ENCODE measurements around the gene PRICKLE4. TPM values are rescaled to one million over a fixed set of nuclear protein-coding genes. Genes with fewer than 3 reads are reported as not detected.
"Not testable (repeated sequence)": the region's sequence is repeated elsewhere in the genome, so short reads cannot be mapped to it uniquely, and the experiment has no call there.

The PRICKLE4 gene
- total and polyA plus RNA-seq, 2 experiments from 2014 or later, result 0.48 to 0.66 TPM

DNA sequence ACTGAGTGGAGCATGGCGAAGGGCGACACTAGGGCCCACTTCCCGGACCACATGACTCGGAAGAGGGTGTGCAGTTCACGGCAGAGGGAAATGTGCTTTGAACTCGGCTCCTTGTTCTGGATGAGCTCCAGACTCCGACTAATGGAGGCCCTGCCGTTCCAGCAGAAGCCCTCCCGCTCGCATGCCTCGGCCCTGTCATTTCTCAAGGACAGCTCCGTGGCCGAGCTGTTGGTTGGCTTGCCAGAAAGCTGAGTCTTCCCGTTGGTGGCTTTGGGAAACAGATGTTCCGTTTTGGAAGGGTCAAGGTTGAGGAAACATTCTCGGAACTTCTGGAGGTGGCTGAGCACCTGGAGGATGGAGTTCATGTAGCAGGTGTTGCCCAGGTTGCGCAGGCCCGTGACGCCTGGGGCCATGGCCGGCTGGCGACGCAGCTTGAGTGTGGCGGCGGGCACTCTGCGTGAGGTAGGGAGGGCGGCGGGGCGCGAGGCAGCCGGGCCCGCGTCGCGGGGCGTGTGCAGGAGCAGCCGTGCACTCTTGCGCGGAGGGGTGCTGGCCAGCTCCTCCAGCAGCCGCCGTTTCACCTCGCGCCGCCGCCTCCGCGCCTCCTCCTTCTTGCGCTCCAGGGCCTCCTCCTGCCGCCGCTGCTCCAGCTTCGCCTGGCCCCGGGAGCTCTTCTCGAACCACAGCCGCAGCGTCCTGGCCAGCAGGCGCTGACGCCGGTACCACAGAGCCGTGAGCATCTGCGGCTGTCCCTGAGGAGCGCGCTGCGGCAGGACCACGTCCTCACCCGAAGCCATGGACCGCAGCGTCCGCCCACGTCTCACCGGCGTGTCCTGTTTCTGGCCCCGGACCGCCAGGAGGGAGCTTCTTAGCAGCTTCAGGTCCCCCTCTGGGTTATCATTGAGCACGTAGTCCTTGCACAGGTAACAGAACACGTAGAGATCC, 25.5 kb downstream of the PRICKLE4 start (continued):
- TF ChIP-seq STAT1 (IDR thresholded peaks at IDR 0.05; ENCODE audit: unreplicated experiment) (no peak), NANOG (IDR thresholded peaks at IDR 0.05; ENCODE audit: borderline replicate concordance) (no peak), ZNF114 (CRISPR knock-in tag; IDR thresholded peaks at IDR 0.05) (no peak)
- TF ChIP-seq, protein P1, sequence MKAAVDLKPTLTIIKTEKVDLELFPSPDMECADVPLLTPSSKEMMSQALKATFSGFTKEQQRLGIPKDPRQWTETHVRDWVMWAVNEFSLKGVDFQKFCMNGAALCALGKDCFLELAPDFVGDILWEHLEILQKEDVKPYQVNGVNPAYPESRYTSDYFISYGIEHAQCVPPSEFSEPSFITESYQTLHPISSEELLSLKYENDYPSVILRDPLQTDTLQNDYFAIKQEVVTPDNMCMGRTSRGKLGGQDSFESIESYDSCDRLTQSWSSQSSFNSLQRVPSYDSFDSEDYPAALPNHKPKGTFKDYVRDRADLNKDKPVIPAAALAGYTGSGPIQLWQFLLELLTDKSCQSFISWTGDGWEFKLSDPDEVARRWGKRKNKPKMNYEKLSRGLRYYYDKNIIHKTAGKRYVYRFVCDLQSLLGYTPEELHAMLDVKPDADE (IDR thresholded peaks at IDR 0.05), result no peak
- TF ChIP-seq, protein P2, sequence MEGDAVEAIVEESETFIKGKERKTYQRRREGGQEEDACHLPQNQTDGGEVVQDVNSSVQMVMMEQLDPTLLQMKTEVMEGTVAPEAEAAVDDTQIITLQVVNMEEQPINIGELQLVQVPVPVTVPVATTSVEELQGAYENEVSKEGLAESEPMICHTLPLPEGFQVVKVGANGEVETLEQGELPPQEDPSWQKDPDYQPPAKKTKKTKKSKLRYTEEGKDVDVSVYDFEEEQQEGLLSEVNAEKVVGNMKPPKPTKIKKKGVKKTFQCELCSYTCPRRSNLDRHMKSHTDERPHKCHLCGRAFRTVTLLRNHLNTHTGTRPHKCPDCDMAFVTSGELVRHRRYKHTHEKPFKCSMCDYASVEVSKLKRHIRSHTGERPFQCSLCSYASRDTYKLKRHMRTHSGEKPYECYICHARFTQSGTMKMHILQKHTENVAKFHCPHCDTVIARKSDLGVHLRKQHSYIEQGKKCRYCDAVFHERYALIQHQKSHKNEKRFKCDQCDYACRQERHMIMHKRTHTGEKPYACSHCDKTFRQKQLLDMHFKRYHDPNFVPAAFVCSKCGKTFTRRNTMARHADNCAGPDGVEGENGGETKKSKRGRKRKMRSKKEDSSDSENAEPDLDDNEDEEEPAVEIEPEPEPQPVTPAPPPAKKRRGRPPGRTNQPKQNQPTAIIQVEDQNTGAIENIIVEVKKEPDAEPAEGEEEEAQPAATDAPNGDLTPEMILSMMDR (conservative IDR thresholded peaks at IDR 0.05; ENCODE audit: low read depth in 2 of 2), result no peak

DNA sequence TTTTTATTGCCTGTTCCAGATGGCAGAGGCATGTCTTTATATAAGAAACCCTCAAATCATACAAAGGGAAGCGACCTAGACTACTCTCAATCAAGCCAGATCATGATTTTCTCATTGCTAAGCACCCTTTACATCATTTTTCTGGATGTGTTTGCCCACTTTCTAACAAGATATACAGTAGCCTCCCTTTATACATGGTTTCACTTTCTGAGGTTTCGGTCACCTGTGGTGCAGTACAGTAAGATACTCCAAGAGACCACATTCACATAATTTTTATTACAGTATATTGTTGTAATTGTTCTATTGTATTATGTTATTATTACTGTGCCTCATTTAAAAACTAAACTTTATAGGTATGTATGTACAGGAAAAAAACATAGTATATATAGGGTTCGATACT, 30.5 kb downstream of the PRICKLE4 start:
- H3K36me3 ChIP-seq (ENCODE audit: insufficient read depth), result no peaks in the 10 kb centered on the region
- H3K4me3 Mint-ChIP-seq, result no peak overlapping the region
- no peak overlapping the region for H3K27ac Mint-ChIP-seq
- no peak overlapping the region for H2AFZ ChIP-seq
- TF ChIP-seq, protein P1 (IDR thresholded peaks at IDR 0.05), result no peak
- TF ChIP-seq ZNF114 (CRISPR knock-in tag; IDR thresholded peaks at IDR 0.05), result no peak
- TF ChIP-seq, protein P3, sequence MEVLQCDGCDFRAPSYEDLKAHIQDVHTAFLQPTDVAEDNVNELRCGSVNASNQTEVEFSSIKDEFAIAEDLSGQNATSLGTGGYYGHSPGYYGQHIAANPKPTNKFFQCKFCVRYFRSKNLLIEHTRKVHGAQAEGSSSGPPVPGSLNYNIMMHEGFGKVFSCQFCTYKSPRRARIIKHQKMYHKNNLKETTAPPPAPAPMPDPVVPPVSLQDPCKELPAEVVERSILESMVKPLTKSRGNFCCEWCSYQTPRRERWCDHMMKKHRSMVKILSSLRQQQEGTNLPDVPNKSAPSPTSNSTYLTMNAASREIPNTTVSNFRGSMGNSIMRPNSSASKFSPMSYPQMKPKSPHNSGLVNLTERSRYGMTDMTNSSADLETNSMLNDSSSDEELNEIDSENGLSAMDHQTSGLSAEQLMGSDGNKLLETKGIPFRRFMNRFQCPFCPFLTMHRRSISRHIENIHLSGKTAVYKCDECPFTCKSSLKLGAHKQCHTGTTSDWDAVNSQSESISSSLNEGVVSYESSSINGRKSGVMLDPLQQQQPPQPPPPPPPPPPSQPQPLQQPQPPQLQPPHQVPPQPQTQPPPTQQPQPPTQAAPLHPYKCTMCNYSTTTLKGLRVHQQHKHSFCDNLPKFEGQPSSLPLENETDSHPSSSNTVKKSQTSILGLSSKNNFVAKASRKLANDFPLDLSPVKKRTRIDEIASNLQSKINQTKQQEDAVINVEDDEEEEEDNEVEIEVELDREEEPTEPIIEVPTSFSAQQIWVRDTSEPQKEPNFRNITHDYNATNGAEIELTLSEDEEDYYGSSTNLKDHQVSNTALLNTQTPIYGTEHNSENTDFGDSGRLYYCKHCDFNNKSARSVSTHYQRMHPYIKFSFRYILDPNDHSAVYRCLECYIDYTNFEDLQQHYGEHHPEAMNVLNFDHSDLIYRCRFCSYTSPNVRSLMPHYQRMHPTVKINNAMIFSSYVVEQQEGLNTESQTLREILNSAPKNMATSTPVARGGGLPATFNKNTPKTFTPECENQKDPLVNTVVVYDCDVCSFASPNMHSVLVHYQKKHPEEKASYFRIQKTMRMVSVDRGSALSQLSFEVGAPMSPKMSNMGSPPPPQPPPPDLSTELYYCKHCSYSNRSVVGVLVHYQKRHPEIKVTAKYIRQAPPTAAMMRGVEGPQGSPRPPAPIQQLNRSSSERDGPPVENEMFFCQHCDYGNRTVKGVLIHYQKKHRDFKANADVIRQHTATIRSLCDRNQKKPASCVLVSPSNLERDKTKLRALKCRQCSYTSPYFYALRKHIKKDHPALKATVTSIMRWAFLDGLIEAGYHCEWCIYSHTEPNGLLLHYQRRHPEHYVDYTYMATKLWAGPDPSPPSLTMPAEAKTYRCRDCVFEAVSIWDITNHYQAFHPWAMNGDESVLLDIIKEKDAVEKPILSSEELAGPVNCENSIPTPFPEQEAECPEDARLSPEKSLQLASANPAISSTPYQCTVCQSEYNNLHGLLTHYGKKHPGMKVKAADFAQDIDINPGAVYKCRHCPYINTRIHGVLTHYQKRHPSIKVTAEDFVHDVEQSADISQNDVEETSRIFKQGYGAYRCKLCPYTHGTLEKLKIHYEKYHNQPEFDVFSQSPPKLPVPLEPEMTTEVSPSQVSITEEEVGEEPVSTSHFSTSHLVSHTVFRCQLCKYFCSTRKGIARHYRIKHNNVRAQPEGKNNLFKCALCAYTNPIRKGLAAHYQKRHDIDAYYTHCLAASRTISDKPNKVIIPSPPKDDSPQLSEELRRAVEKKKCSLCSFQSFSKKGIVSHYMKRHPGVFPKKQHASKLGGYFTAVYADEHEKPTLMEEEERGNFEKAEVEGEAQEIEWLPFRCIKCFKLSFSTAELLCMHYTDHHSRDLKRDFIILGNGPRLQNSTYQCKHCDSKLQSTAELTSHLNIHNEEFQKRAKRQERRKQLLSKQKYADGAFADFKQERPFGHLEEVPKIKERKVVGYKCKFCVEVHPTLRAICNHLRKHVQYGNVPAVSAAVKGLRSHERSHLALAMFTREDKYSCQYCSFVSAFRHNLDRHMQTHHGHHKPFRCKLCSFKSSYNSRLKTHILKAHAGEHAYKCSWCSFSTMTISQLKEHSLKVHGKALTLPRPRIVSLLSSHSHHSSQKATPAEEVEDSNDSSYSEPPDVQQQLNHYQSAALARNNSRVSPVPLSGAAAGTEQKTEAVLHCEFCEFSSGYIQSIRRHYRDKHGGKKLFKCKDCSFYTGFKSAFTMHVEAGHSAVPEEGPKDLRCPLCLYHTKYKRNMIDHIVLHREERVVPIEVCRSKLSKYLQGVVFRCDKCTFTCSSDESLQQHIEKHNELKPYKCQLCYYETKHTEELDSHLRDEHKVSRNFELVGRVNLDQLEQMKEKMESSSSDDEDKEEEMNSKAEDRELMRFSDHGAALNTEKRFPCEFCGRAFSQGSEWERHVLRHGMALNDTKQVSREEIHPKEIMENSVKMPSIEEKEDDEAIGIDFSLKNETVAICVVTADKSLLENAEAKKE (CRISPR knock-in tag; IDR thresholded peaks at IDR 0.05), result no peak
- ATAC-seq (no peak), DNase-seq (ENCODE audit: low spot score) (no peak)
- H4K20me1 ChIP-seq (replicated peaks; ENCODE audit: insufficient read depth), result peaks cover 7% of the 10 kb centered on the region; the same call in 1 of the 2 replicates
- no peaks in the 10 kb centered on the region for H3K79me2 ChIP-seq (replicated peaks; ENCODE audit: insufficient read depth)
- no peaks in the 10 kb centered on the region for H3K4me1 ChIP-seq (ENCODE audit: insufficient read depth)
- H3K9me2 ChIP-seq (ENCODE audit: insufficient read depth), result no peaks in the 10 kb centered on the region
- no peaks in the 10 kb centered on the region for H3K9me3 Mint-ChIP-seq
- H3K4me2 ChIP-seq, result no peak overlapping the region
- H3K27me3 ChIP-seq (ENCODE audit: insufficient read depth), result no peaks in the 10 kb centered on the region
- peaks cover 5% of the 10 kb centered on the region for H3K27me3 Mint-ChIP-seq (ENCODE audit: insufficient read depth, low read depth, poor library complexity)
- H3K4me3 ChIP-seq, result no peak overlapping the region
- no peaks in the 10 kb centered on the region for H3K4me1 Mint-ChIP-seq
- no peak overlapping the region for H3K27ac ChIP-seq (ENCODE audit: low read depth)
- no peaks in the 10 kb centered on the region; the same call in 2 of the 3 replicates for H3K36me3 Mint-ChIP-seq (ENCODE audit: low read depth)
- H3F3A ChIP-seq (replicated peaks; ENCODE audit: low read depth), result no peaks in the 10 kb centered on the region

DNA sequence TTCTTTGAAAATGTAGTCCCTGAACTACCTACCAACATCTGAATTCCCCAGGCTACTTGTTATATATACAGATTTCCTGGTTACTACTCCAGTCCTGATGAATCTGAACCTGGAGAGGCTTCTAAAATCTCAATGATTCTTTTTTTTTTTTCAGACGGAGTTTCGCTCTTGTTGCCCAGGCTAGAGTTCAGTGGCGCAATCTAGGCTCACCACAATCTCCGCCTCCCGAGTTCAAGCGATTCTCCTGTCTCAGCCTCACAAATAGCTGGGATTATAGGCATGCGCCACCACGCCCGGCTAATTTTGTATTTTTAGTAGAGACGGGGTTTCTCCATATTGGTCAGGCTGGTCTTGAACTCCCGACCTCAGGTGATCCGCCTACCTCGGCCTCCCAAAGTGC, 31.4 kb downstream of the PRICKLE4 start:
- not testable (repeated sequence) for H3K27me3 Mint-ChIP-seq (ENCODE audit: insufficient read depth, low read depth, poor library complexity); H3K79me2 ChIP-seq (replicated peaks; ENCODE audit: insufficient read depth); H2AFZ ChIP-seq; H3K4me1 ChIP-seq (ENCODE audit: insufficient read depth); DNase-seq (ENCODE audit: low spot score); H3K27me3 ChIP-seq (ENCODE audit: insufficient read depth); H3K36me3 ChIP-seq (ENCODE audit: insufficient read depth); H3K4me2 ChIP-seq; H3K27ac Mint-ChIP-seq; H3K9me3 Mint-ChIP-seq; H3K4me1 Mint-ChIP-seq; H3K27ac ChIP-seq (ENCODE audit: low read depth); H4K20me1 ChIP-seq (replicated peaks; ENCODE audit: insufficient read depth); H3K9me2 ChIP-seq (ENCODE audit: insufficient read depth); H3K36me3 Mint-ChIP-seq (ENCODE audit: low read depth); H3K4me3 Mint-ChIP-seq; ATAC-seq; H3F3A ChIP-seq (replicated peaks; ENCODE audit: low read depth); H3K4me3 ChIP-seq

Data from GM23338 (cell line).